ENCODE data around the gene IFI27L1. TPM values are rescaled to one million over a fixed set of nuclear protein-coding genes. Genes with fewer than 3 reads are reported as not detected.

IFI27L1 gene
- total RNA-seq, 1 donor from 2014 or later: 8.9 TPM

- DNase-seq: no peak
- no peaks in the 10 kb centered on the region for H3K9me3 ChIP-seq (replicated peaks)
- H3K27ac ChIP-seq (replicated peaks): no peak overlapping the region
- no peak for TF ChIP-seq CTCF (IDR thresholded peaks at IDR 0.05; ENCODE audit: borderline replicate concordance)
- H3K4me3 ChIP-seq: no peak overlapping the region
- H3K27me3 ChIP-seq (ENCODE audit: low read depth): peaks cover 12% of the 10 kb centered on the region
- intact Hi-C loops (cut with micrococcal nuclease): no loop called here
- H3K36me3 ChIP-seq: no peaks in the 10 kb centered on the region
- no peaks in the 10 kb centered on the region for H3K4me1 ChIP-seq
Measured at GRCh38 chr14:94142836-94143235, 61.7 kb downstream of the IFI27L1 start.

- TF ChIP-seq CTCF (IDR thresholded peaks at IDR 0.05; ENCODE audit: borderline replicate concordance): peak; percentile 39
- intact Hi-C loops (cut with micrococcal nuclease): no loop called here
- H3K4me3 ChIP-seq: no peak overlapping the region
Measured at GRCh38 chr14:94143239-94143638, 62.1 kb downstream of the IFI27L1 start.

GRCh38 chr14:94143711-94144110 lies 62.6 kb downstream of the IFI27L1 start:
- Histone ChIP-seq H3K27ac (replicated peaks) (no peak overlapping the region), H3K4me3 (no peak overlapping the region), H3K4me1 (no peaks in the 10 kb centered on the region), H3K9me3 (replicated peaks) (no peaks in the 10 kb centered on the region), H3K27me3 (ENCODE audit: low read depth) (peaks cover 3% of the 10 kb centered on the region), H3K36me3 (no peaks in the 10 kb centered on the region)
- intact Hi-C loops (cut with micrococcal nuclease): no loop called here
- DNase-seq: no peak
- no peak for TF ChIP-seq CTCF (IDR thresholded peaks at IDR 0.05; ENCODE audit: borderline replicate concordance)

More at GRCh38 chr14:94143239-94143638, 62.1 kb downstream of the IFI27L1 start:
- no peaks in the 10 kb centered on the region for H3K9me3 ChIP-seq (replicated peaks)
- H3K27ac ChIP-seq (replicated peaks): no peak overlapping the region
- H3K4me1 ChIP-seq: no peaks in the 10 kb centered on the region
- no peaks in the 10 kb centered on the region for H3K36me3 ChIP-seq
- peaks cover 8% of the 10 kb centered on the region for H3K27me3 ChIP-seq (ENCODE audit: low read depth)
- no peak for DNase-seq

GRCh38 chr14:94144765-94145164 lies 63.7 kb downstream of the IFI27L1 start:
- TF ChIP-seq CTCF (IDR thresholded peaks at IDR 0.05; ENCODE audit: borderline replicate concordance): no peak
- Histone ChIP-seq H3K4me3 (no peak overlapping the region), H3K27me3 (ENCODE audit: low read depth) (no peaks in the 10 kb centered on the region), H3K9me3 (replicated peaks) (no peaks in the 10 kb centered on the region), H3K36me3 (no peaks in the 10 kb centered on the region), H3K27ac (replicated peaks) (no peak overlapping the region), H3K4me1 (no peaks in the 10 kb centered on the region)
- intact Hi-C loops (cut with micrococcal nuclease): no loop called here
- no peak for DNase-seq

GRCh38 chr14:94145902-94146527 lies 64.9 kb downstream of the IFI27L1 start:
- Histone ChIP-seq H3K27ac (replicated peaks) (no peak overlapping the region), H3K36me3 (no peaks in the 10 kb centered on the region), H3K4me3 (no peak overlapping the region), H3K27me3 (ENCODE audit: low read depth) (no peaks in the 10 kb centered on the region), H3K4me1 (no peaks in the 10 kb centered on the region), H3K9me3 (replicated peaks) (no peaks in the 10 kb centered on the region)
- intact Hi-C loops (cut with micrococcal nuclease): no loop called here
- no peak for TF ChIP-seq CTCF (IDR thresholded peaks at IDR 0.05; ENCODE audit: borderline replicate concordance)
- DNase-seq: no peak

Other genes starting within 250 kb of the IFI27L1 start
- gene FAM181A, start 154.0 kb upstream of the IFI27L1 start, total RNA-seq: not detected
- 251 TPM for gene ASB2, start 104.7 kb upstream of the IFI27L1 start, total RNA-seq
- 1.2 TPM for gene CCDC197, start 84.0 kb upstream of the IFI27L1 start, total RNA-seq
- gene OTUB2, start 55.0 kb upstream of the IFI27L1 start, total RNA-seq: 0.27 TPM
- 208 TPM for gene DDX24, start 108 bp upstream of the IFI27L1 start, total RNA-seq
- 130 TPM for gene IFI27, start 29.4 kb downstream of the IFI27L1 start, total RNA-seq
- gene IFI27L2, start 48.3 kb downstream of the IFI27L1 start, total RNA-seq: 56.6 TPM
- not detected for gene PPP4R4, start 93.0 kb downstream of the IFI27L1 start, total RNA-seq
- gene SERPINA10, start 212.0 kb downstream of the IFI27L1 start, total RNA-seq: not detected
- gene SERPINA6, start 242.0 kb downstream of the IFI27L1 start, total RNA-seq: not detected